SH-SY5Y (cell line): ENCODE results near the gene POU5F1.

Experiments used
- GATA2 ChIP-seq: IDR thresholded peaks from 2 replicates; pipeline ENCODE4 v1.6.1; 2011; ENCODE audit warnings: mild to moderate bottlenecking, low read depth, low read length
- GATA3 ChIP-seq: IDR thresholded peaks from 2 replicates; pipeline ENCODE4 v1.6.1; 2011; ENCODE audit warnings: low read depth, mild to moderate bottlenecking, low read length, moderate library complexity

The POU5F1 gene

DNA sequence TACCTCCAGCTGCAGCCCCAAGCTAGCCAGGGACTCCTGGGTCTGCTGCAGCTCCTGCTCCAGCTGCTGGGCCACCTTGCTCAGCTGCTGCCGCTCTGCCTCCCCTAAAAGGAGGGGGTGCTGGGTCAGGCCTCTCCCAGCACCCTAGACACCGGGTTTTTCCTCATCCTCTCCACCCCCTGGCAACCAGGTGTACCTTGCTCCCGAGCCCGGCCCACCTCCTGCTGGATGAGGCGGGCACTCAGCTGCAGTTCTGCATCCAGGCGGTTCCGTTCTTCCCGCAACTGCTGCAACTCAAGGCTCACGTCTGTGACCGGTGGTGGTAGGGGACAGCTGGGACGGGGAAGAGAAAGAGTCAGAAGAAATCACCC lies 25.5 kb downstream of the POU5F1 start:
- no peak for TF ChIP-seq GATA3
- TF ChIP-seq GATA2 = no peak

DNA sequence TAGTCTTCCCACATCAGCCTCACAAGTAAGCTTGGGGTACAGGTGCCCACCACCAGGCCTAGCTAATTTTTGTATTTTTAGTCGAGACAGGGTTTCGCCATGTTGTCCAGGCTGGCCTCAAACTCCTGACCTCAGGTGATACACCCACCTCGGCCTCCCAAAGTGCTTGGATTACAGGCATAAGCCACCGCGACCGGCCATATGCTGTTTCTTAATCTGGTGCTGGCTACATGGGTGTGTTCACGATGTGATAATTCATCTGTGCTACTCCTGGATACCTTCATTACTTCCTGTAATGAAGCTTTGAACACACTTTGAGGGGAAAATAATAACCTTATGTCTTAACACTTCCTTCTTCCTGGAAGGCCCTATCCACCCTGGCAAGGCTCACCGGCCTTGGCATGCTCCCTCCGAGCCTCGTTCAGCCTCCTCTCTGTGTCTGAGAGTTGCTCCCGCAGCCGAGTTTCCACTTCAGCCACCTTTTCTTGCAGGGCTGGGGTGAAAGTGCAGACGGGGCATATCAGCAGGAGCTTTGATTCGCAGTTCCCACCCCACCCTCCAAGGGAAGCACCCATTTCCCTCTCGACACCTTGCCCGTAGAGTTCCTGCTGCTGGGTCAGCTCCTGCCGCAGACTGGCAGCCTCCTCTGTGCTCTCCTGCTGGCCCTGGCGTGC lies 26.0 kb downstream of the POU5F1 start:
- TF ChIP-seq GATA2 (no peak), GATA3 (no peak)

DNA sequence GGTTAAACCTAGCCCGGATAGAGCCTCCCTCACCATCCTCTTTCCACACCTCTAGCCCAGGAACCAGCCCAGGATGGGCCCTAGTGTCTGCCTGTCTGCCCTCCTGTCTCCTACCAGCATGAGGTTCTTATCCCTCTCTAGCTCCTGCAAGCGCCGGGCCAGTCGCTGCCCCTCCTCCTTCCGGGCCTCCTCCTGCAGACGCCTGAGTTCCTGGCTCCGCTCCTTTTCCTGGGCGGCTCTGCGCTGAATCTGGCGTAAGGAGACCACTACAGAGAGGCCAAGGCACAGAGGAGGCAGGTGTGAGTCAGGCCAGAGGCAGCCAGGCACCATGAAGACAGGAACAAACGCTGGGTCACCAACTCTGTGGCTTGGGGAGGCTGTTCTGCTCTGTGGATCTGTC lies 27.3 kb downstream of the POU5F1 start:
- TF ChIP-seq GATA2 (no peak), GATA3 (no peak)

DNA sequence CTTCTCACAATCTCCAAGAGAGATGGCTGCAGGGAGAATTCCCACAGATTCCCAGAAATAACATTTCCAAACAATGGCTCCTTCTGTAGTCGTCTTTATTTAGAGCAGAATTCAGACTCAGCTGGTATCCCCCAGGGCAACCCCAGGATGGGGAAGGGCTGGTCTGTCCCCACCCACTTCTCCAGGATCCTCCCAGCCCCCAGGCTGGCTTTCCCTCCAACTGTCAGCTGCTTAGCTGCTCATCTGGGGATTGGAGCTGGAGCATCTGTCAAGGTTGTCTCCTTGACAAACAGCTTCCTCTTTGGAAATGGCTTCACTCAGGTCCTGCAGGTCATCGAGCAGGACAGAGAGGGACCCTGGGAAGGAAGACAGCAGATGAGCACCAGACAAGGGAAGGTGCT lies 28.1 kb downstream of the POU5F1 start:
- TF ChIP-seq GATA3 (no peak), GATA2 (no peak)

DNA sequence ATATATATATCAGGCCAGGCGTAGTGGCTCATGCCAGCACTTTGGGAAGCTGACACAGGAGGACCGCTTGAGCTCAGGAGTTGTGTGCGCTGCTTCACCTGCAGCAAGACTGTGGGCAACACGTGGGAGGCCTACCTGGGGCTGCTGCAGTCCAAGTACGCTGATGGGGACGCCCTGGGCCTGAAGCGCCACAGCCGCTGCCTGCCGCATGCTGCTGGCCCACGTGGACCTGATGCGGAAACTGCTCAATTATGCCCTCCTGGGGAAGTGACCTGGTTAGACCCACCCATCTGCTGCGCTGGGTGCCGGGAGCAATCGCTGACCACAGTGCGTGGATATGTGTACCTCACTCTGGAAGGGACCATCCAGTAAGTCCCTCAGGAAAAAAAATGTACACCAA lies 29.8 kb downstream of the POU5F1 start:
- TF ChIP-seq GATA2 (no peak), GATA3 (no peak)

DNA sequence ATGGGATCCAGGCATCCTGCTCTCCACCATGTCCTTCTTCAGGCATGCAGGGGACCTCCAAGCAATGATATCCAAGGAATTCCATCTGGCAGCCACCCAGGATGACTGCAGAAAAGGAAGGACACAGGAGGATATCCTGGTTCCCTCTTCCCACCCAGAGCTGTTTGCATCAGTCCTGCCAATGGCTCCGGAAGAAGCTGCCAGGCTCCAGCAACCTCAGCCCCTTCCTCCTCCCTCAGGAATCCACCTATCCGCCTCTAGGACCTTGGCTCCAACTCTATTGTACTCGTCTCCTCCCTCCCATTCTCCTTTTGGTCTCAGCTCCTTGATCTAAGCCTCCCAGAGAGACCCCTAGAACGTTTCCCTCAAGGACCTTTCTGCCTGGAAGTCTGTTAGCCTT lies 30.9 kb downstream of the POU5F1 start:
- TF ChIP-seq GATA3 (no peak), GATA2 (no peak)

DNA sequence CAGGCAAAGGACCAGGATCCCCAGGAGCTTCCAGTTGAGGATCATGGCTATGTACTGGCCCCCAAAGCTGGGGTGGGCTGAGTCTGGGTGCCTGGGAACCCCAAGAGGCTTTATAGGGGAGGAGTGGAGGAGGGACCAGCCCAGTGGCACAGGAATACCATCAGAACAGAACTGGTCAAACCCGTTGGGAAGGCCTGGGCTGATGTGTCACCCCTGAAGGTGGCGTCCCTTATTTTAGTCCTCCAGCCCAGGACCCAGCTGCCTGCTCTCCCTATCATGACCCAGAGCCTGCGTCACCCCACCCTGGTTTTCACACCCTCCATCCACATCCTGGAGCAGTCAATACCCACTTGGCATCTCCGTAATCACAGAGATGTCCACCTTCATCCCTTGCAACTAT lies 31.5 kb downstream of the POU5F1 start, which contains the start of gene PSORS1C2:
PSORS1C2 (minus strand) TSS at position 85 of the 400 bp plus-strand sequence; CDS start at position 45, 40 bp downstream.
- TF ChIP-seq GATA3 = no peak
- TF ChIP-seq GATA2 = no peak

DNA sequence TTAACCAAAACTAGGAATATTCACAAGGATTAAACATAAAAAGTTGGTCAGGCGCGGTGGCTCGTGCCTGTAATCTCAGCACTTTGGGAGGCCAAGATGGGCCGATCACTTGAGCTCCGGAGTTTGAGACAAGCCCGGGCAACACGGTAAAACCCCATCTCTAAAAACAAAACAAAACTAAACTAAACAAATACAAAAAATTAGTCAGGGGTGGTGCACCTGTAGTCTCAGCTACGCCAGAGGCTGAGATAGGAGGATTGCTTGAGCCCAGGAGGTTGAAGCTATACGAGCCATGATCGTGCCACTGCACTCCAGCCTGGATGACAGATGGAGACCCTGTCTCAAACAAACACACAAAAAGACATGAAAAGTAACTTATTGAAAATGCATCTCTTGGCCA lies 34.8 kb downstream of the POU5F1 start:
- TF ChIP-seq GATA3 = no peak
- TF ChIP-seq GATA2 = no peak

DNA sequence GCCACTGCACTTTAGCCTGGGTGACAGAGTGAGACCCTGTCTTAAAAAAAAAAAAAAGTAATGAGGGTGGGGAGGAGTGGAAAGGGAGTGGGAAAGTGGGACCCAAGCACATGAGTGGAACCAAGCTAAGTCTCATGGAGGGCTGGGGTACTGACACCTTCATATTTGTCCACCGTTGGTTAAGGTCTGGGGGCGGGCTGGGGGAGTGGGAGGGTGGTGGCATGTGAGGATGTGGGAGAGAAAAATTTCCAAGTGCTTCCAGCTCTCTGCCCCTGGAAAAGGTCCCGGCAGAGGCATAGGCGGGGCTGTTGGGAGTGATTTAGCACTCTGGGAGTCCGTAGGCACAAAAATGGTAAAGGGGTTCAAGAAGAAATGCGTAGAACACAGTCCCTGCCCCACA lies 37.7 kb downstream of the POU5F1 start:
- TF ChIP-seq GATA2 (no peak), GATA3 (no peak)

DNA sequence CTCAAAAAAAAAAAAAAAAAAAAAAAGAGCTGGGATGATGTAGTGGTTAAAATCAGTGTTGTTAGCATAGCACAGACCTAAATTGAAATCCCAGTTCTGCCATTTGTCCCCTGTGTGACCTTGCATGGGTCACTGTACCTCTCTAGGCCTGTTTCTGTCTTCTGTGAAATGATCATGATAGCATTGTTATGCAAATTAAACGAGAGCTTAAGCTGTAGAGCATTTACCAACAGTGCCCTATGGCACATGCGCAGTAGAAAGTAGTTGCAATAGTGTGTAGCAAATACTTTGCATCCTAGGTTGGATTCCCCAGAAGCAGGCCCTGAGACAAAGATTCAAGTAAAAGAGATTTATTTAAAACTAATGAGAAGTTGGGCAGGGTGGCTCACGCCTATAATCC lies 38.9 kb downstream of the POU5F1 start:
- TF ChIP-seq GATA2 = no peak
- TF ChIP-seq GATA3 = no peak

DNA sequence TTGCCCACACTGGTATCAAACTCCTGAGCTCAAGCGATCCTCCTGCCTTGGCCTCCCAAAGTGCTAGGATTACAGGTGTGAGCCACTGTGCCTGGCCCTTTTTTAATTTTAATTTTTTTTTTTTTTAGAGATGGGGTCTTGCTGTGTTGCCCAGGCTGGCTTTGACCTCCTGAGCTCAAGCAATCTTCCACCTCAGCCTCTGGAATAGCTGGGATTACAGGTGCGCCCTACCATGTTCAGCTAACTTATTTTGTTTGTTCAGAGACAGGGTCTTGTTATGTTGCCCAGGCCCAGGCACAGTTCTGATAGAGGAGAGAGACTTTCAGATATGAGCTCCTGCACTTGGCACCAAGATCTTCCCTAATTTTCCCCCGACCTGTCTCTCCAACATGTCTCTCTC lies 39.7 kb downstream of the POU5F1 start:
- TF ChIP-seq GATA3 (no peak), GATA2 (no peak)

DNA sequence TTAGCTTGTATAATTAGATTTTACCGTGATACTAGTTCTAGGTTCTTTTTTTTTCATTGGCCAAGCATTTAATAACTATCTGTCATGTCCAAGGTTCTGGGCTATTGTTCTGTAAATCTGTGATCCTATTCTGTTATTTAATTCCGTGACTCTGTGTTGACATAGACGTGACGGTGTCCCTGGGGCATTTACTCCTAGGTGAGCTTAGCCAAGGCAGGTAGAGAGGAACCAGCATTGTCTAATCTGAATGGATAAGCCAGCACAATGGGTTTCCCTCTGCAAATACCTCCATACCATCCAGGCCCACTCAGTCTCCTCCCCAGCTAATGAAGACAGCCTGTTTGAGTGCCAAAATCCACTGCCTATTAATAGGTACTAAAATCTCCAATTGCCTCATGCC lies 41.4 kb downstream of the POU5F1 start:
- TF ChIP-seq GATA2 (no peak), GATA3 (no peak)

DNA sequence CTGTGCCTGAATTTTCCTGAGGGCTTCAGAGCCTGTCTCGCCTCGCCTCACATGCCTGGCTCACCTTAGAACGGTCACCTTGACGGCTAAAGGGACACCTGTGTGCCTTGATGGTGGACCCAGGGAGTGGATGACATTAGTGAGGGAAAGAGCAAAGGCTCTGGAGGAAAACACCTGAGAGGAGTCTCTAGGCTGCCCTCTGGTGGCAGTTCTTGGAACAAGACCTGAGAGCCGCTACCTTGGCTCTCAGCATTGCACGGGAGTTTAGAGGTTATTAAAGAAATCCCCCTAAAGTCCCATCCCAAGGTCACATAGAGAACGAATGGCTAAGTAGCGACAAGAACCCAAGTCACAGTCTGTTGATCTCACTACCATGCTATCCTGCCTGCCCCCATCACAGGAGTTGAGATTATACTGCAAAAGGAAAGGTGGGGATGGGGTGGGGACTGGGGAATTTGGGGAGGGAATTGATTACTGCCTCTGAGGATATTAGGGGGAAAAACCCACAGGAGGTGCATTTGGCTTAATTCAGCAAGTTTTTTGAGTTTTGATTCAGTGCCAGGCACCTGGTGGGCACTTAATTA lies 42.3 kb downstream of the POU5F1 start:
- TF ChIP-seq GATA2 (no peak), GATA3 (no peak)

DNA sequence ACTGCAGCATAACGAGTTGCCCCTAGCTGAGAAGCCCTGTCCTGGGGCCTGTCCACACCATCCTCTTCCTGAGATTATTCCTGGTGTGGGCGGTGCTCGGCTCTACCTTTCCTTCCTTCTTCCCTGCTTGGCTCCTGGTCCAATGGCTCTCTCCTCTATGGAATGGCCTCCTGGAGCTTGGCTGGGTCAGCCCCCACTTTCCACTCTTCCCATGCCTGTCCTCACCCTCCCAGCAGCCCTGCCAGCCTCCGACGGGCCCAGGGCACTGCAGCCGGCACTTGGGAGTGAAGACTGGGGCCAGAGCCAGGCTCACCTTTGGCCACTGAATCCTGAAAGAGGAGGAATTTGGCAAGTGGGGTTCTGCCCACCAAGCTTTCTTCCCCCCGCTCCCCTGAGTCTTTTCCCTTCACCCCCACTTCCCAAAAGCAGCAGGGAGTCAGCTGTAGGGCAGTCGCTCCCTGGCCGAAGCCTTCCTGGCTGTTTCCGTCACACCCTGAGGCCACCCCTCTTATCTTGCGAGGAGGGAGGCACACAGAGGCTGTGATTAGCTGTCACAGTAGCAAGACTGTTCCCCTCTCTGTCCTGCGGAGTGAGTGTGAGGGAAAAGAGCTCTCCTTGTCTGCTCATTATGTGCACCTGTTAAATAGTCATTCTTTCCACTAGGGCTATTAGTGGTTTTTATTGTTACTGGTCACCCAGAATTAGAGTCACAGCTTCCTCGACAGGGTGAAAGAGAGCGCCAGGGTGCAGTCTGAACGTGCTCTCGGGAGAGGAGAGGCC lies 43.9 kb downstream of the POU5F1 start:
- no peak for TF ChIP-seq GATA3
- no peak for TF ChIP-seq GATA2

DNA sequence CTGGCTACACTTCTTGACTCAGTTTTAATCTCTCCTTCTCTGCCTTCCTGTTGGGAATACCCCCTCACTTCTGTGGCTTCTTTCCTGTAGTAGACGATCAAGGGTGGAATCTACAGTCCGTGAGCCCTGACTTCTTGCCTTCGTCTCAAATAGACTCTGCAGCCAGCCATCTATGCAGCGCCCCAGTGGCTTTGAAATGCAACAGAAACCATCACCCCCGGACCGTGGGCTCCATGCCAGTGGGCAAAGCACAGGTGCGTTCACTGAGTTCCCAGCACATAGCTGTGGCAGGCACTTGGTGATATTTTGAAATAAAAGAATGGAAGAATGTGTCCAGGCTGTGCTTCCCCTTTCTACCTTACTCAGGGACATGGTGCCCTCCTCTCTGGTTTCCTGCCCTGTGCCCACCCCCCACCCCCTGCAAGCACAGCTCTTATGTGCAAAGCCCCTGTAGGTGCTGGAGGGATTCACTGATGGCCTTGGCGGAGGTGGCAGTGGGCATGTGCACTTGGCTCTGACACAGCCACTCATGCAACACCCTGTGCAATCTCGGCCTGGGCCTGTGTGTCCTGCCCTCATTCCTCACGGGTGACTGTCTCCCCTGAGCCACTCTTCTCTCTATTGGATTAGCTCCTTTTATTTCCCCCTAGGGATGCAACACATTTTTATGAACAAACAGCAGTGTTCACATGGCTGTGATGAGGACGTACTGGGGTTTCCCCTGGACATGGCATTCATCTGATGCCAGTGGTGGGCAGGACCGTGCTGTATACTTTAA lies 44.7 kb downstream of the POU5F1 start:
- TF ChIP-seq GATA2 = no peak
- TF ChIP-seq GATA3 = no peak
